Neural progenitor cell (in vitro differentiated cells): Measurements from ENCODE around the gene HOXD13. TPM values are rescaled to one million over a fixed set of nuclear protein-coding genes. Genes with fewer than 3 reads are reported as not detected.
A peak's percentile ranks its signal among the peaks of the same experiment; 100 is the strongest.

Experiments used
- DNase-seq: peaks from one replicate; pipeline ENCODE4 v3.0.0-alpha.2; 2016; ENCODE audit warnings: low spot score
- H2AFZ ChIP-seq: fragments of 200-600 bp; sonication (generic); replicated peaks from 2 replicates; pipeline ENCODE4 v1.6.1; 2016; ENCODE audit warnings: antibody characterized with exemption
- H3F3A ChIP-seq: fragments of 200-600 bp; sonication (generic); 2 replicates; pipeline ENCODE4 v1.6.1; 2016; ENCODE audit warnings: antibody characterized with exemption, low read depth
- H3K27ac ChIP-seq: fragments of 200-600 bp; sonication (generic); 2 replicates; pipeline ENCODE4 v1.5.1; 2016; ENCODE audit warnings: mild to moderate bottlenecking
- H3K27me3 ChIP-seq: fragments of 200-600 bp; sonication (generic); 2 replicates; pipeline ENCODE4 v1.6.1; 2016; ENCODE audit warnings: mild to moderate bottlenecking, moderate library complexity
- H3K36me3 ChIP-seq: fragments of 200-600 bp; sonication (generic); 2 replicates; pipeline ENCODE4 v1.5.1; 2016
- H3K4me1 ChIP-seq: fragments of 200-600 bp; sonication (generic); 2 replicates; pipeline ENCODE4 v1.6.1; 2016; ENCODE audit warnings: mixed run types
- H3K4me2 ChIP-seq: fragments of 200-600 bp; sonication (generic); 2 replicates; pipeline ENCODE4 v1.6.1; 2016
- H3K4me3 ChIP-seq: fragments of 200-600 bp; sonication (generic); 2 replicates; pipeline ENCODE4 v1.5.1; 2016
- H3K79me2 ChIP-seq: fragments of 200-600 bp; sonication (generic); 2 replicates; pipeline ENCODE4 v1.6.1; 2016; ENCODE audit warnings: low read depth
- H3K9ac ChIP-seq: fragments of 200-600 bp; sonication (generic); 2 replicates; pipeline ENCODE4 v1.6.1; 2016
- H3K9me3 ChIP-seq: fragments of 200-600 bp; sonication (generic); 2 replicates; pipeline ENCODE4 v1.5.1; 2016; ENCODE audit warnings: low read depth
- H4K20me1 ChIP-seq: fragments of 200-600 bp; sonication (generic); 2 replicates; pipeline ENCODE4 v1.6.1; 2016; ENCODE audit warnings: low read depth
- H3K27ac Mint-ChIP-seq: 3 replicates; pipeline ENCODE4 v1.8.0; 2021; ENCODE audit warnings: mixed read lengths
- H3K27me3 Mint-ChIP-seq: 2 replicates; pipeline ENCODE4 v1.8.0; 2022; ENCODE audit warnings: low read depth, mild to moderate bottlenecking, inconsistent platforms, moderate library complexity, mixed read lengths; ENCODE audit not compliant: insufficient read depth
- H3K36me3 Mint-ChIP-seq: 3 replicates; pipeline ENCODE4 v1.8.0; 2021; ENCODE audit warnings: mixed read lengths
- H3K4me1 Mint-ChIP-seq: 3 replicates; pipeline ENCODE4 v1.8.0; 2021; ENCODE audit warnings: mixed read lengths
- H3K4me3 Mint-ChIP-seq: 3 replicates; pipeline ENCODE4 v1.8.0; 2021; ENCODE audit warnings: mild to moderate bottlenecking, moderate library complexity, mixed read lengths
- H3K9me3 Mint-ChIP-seq: 3 replicates; pipeline ENCODE4 v1.8.0; 2020; ENCODE audit warnings: mixed read lengths
- CTCF ChIP-seq: fragments of 200-600 bp; sonication (generic); IDR thresholded peaks from 2 replicates; pipeline ENCODE4 v1.5.1; 2017; ENCODE audit warnings: antibody characterized with exemption, mild to moderate bottlenecking
- EZH2 ChIP-seq: fragments of 200-600 bp; sonication (generic); IDR thresholded peaks from 2 replicates; pipeline ENCODE4 v1.6.1; 2017; ENCODE audit warnings: antibody characterized with exemption, mild to moderate bottlenecking, moderate library complexity
- EZH2phosphoT487 ChIP-seq: fragments of 200-600 bp; sonication (generic); IDR thresholded peaks from 2 replicates; pipeline ENCODE4 v1.6.1; 2017; ENCODE audit warnings: antibody characterized with exemption
- total RNA-seq: library from RNA; depleted of rRNA; stranded (reverse); fragments of >200 nt; gene quantifications from 2 replicates; pipeline ENCODE4 v1.2.3, GENCODE V29; 2015; ENCODE audit warnings: low replicate concordance

HOXD13 gene
- total RNA-seq, 1 donor from 2014 or later: not detected

GRCh38 chr2:176140513-176141317 is 48.2 kb downstream of the HOXD13 start:
- Mint-ChIP-seq H3K27ac (no peak overlapping the region), H3K4me1 (peaks cover 4% of the 10 kb centered on the region), H3K36me3 (no peaks in the 10 kb centered on the region), H3K4me3 (peak overlapping the region; percentile 59), H3K27me3 (peaks cover 76% of the 10 kb centered on the region), H3K9me3 (peaks cover 9% of the 10 kb centered on the region)
- Histone ChIP-seq H3K36me3 (no peaks in the 10 kb centered on the region), H3K4me1 (no peaks in the 10 kb centered on the region), H3K27me3 (peaks cover 100% of the 10 kb centered on the region), H3K9me3 (no peaks in the 10 kb centered on the region), H3F3A (no peaks in the 10 kb centered on the region), H3K4me2 (peak overlapping the region; percentile 73), H3K27ac (no peak overlapping the region), H3K9ac (no peak overlapping the region), H3K79me2 (no peaks in the 10 kb centered on the region), H3K4me3 (peak overlapping the region; percentile 51), H2AFZ (peak overlapping the region; percentile 81), H4K20me1 (peaks cover 27% of the 10 kb centered on the region)
- peak; percentile 93 for DNase-seq
- TF ChIP-seq EZH2: peak; percentile 85
- TF ChIP-seq EZH2phosphoT487: peak; percentile 78
- TF ChIP-seq CTCF: peak; percentile 82

GRCh38 chr2:176142281-176142680 is 49.8 kb downstream of the HOXD13 start:
- H3K9me3 Mint-ChIP-seq: peaks cover 9% of the 10 kb centered on the region
- TF ChIP-seq CTCF (no peak), EZH2 (no peak), EZH2phosphoT487 (no peak)
- H3K9me3 ChIP-seq: no peaks in the 10 kb centered on the region
- H3K4me1 Mint-ChIP-seq: peaks cover 4% of the 10 kb centered on the region
- peaks cover 26% of the 10 kb centered on the region for H4K20me1 ChIP-seq
- no peaks in the 10 kb centered on the region for H3F3A ChIP-seq
- no peak overlapping the region for H3K27ac Mint-ChIP-seq
- H3K4me1 ChIP-seq: no peaks in the 10 kb centered on the region
- no peaks in the 10 kb centered on the region for H3K79me2 ChIP-seq
- peaks cover 77% of the 10 kb centered on the region for H3K27me3 Mint-ChIP-seq
- H3K4me2 ChIP-seq: no peak overlapping the region
- no peak overlapping the region for H3K9ac ChIP-seq
- H3K4me3 ChIP-seq: no peak overlapping the region
- peaks cover 100% of the 10 kb centered on the region for H3K27me3 ChIP-seq
- DNase-seq: no peak
- H3K4me3 Mint-ChIP-seq: no peak overlapping the region
- no peaks in the 10 kb centered on the region for H3K36me3 Mint-ChIP-seq
- no peaks in the 10 kb centered on the region for H3K36me3 ChIP-seq
- no peak overlapping the region for H3K27ac ChIP-seq
- H2AFZ ChIP-seq: no peak overlapping the region

Other genes with a start within 250 kb of the HOXD13 start
- gene LNPK, start 90.5 kb upstream of the HOXD13 start, total RNA-seq: 24.4 and 36.1 TPM in 2 replicates
- not detected in 2 replicates for gene EVX2, start 8.8 kb upstream of the HOXD13 start, total RNA-seq
- not detected in 2 replicates for gene HOXD12, start 7.1 kb downstream of the HOXD13 start, total RNA-seq
- gene HOXD11, start 14.6 kb downstream of the HOXD13 start, total RNA-seq: not detected in 2 replicates
- not detected in 2 replicates for gene HOXD10, start 24.1 kb downstream of the HOXD13 start, total RNA-seq
- gene HOXD9, start 30.0 kb downstream of the HOXD13 start, total RNA-seq: not detected in 2 replicates
- not detected in 2 replicates for gene HOXD8, start 37.0 kb downstream of the HOXD13 start, total RNA-seq
- gene HOXD4, start 58.8 kb downstream of the HOXD13 start, total RNA-seq: not detected in 2 replicates
- not detected in 2 replicates for gene HOXD3, start 64.6 kb downstream of the HOXD13 start, total RNA-seq
- not detected in 2 replicates for gene HOXD1, start 95.9 kb downstream of the HOXD13 start, total RNA-seq
- gene MTX2, start 176.7 kb downstream of the HOXD13 start, total RNA-seq: 33.1 and 39.2 TPM in 2 replicates